GM18519 (cell line): ENCODE measurements around the gene AMY1C.
"Not testable (repeated sequence)": the region's sequence is repeated elsewhere in the genome, so short reads cannot be mapped to it uniquely, and the experiment has no call there.

ENCODE experiments used
- ATAC-seq: cut with Tn5 transposase; IDR thresholded peaks from one replicate; pipeline ENCODE4 v1.9.1; 2021; ENCODE audit warnings: mild to moderate bottlenecking, moderate library complexity; ENCODE audit not compliant: unreplicated experiment, low FRiP score

AMY1C gene

GRCh38 chr1:103749598-103749997 is at the start of gene AMY1C:
AMY1C (plus strand) TSS chr1:103749898; CDS start chr1:103750470, 572 bp downstream.
- ATAC-seq = not testable (repeated sequence)

- ATAC-seq = not testable (repeated sequence)
Observed at GRCh38 chr1:103700669-103701068, 49.0 kb upstream of the AMY1C start.

- ATAC-seq = not testable (repeated sequence)
Observed at GRCh38 chr1:103701256-103701655, 48.4 kb upstream of the AMY1C start.

GRCh38 chr1:103707670-103708069 is 42.0 kb upstream of the AMY1C start:
- not testable (repeated sequence) for ATAC-seq

GRCh38 chr1:103710381-103710780 is 39.3 kb upstream of the AMY1C start:
- not testable (repeated sequence) for ATAC-seq

GRCh38 chr1:103717404-103717803 is 32.3 kb upstream of the AMY1C start:
- ATAC-seq = not testable (repeated sequence)

- not testable (repeated sequence) for ATAC-seq
Observed at GRCh38 chr1:103721473-103721872, 28.2 kb upstream of the AMY1C start.

GRCh38 chr1:103735334-103735733 is 14.4 kb upstream of the AMY1C start:
- ATAC-seq = not testable (repeated sequence)

GRCh38 chr1:103738031-103738430 is 11.7 kb upstream of the AMY1C start:
- ATAC-seq = not testable (repeated sequence)

- ATAC-seq = not testable (repeated sequence)
Observed at GRCh38 chr1:103744449-103744848, 5.2 kb upstream of the AMY1C start.

- ATAC-seq = not testable (repeated sequence)
Observed at GRCh38 chr1:103745040-103745439, 4.7 kb upstream of the AMY1C start.

GRCh38 chr1:103748273-103748672 is 1.4 kb upstream of the AMY1C start:
- ATAC-seq = not testable (repeated sequence)

- ATAC-seq = no peak
Observed at GRCh38 chr1:103761896-103762295, 12.2 kb downstream of the AMY1C start.

- no peak for ATAC-seq
Observed at GRCh38 chr1:103779932-103780331, 30.2 kb downstream of the AMY1C start.

- ATAC-seq = peak; percentile 43
Observed at GRCh38 chr1:103783944-103784377, 34.3 kb downstream of the AMY1C start.

- ATAC-seq = no peak
Observed at GRCh38 chr1:103788377-103788776, 38.7 kb downstream of the AMY1C start.

- ATAC-seq = peak; percentile 39
Observed at GRCh38 chr1:103790172-103790571, 40.5 kb downstream of the AMY1C start.
